Measurements from ENCODE around the gene KCNJ5.

Gene KCNJ5

GRCh38 chr11:128961645-128962044 lies 70.5 kb downstream of the KCNJ5 start:
- no peaks in the 10 kb centered on the region for H3K79me2 ChIP-seq (ENCODE audit: low read length)
- no peaks in the 10 kb centered on the region for H4K20me1 ChIP-seq (ENCODE audit: insufficient read depth, low read length)
- H3K4me2 ChIP-seq (ENCODE audit: low read length), result no peak overlapping the region
- H3K9me3 ChIP-seq (ENCODE audit: insufficient read depth, low read length), result no peaks in the 10 kb centered on the region
- H3K4me3 ChIP-seq (ENCODE audit: low read length), result no peak overlapping the region
- peaks cover 24% of the 10 kb centered on the region for H3K4me1 ChIP-seq (ENCODE audit: low read length)
- H3K36me3 ChIP-seq (replicated peaks; ENCODE audit: low read depth, low read length), result no peaks in the 10 kb centered on the region
- H3K9ac ChIP-seq (ENCODE audit: low read length), result no peak overlapping the region
- no peak overlapping the region for H3K27ac ChIP-seq (ENCODE audit: low read length)
- peaks cover 52% of the 10 kb centered on the region for H3K27me3 ChIP-seq (ENCODE audit: low read depth, low read length)
- H2AFZ ChIP-seq (ENCODE audit: low read depth, low read length), result no peak overlapping the region
- TF ChIP-seq EZH2phosphoT487 (IDR thresholded peaks at IDR 0.05; ENCODE audit: low read depth), result no peak
- TF ChIP-seq, protein P1, sequence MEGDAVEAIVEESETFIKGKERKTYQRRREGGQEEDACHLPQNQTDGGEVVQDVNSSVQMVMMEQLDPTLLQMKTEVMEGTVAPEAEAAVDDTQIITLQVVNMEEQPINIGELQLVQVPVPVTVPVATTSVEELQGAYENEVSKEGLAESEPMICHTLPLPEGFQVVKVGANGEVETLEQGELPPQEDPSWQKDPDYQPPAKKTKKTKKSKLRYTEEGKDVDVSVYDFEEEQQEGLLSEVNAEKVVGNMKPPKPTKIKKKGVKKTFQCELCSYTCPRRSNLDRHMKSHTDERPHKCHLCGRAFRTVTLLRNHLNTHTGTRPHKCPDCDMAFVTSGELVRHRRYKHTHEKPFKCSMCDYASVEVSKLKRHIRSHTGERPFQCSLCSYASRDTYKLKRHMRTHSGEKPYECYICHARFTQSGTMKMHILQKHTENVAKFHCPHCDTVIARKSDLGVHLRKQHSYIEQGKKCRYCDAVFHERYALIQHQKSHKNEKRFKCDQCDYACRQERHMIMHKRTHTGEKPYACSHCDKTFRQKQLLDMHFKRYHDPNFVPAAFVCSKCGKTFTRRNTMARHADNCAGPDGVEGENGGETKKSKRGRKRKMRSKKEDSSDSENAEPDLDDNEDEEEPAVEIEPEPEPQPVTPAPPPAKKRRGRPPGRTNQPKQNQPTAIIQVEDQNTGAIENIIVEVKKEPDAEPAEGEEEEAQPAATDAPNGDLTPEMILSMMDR (IDR thresholded peaks at IDR 0.05; ENCODE audit: low read depth, low read length), result no peak

GRCh38 chr11:128962896-128963295 lies 71.7 kb downstream of the KCNJ5 start:
- H4K20me1 ChIP-seq (ENCODE audit: insufficient read depth, low read length), result no peaks in the 10 kb centered on the region
- no peaks in the 10 kb centered on the region for H3K79me2 ChIP-seq (ENCODE audit: low read length)
- H3K27me3 ChIP-seq (ENCODE audit: low read depth, low read length), result peaks cover 42% of the 10 kb centered on the region
- no peaks in the 10 kb centered on the region for H3K36me3 ChIP-seq (replicated peaks; ENCODE audit: low read depth, low read length)
- no peak overlapping the region for H3K4me2 ChIP-seq (ENCODE audit: low read length)
- peaks cover 24% of the 10 kb centered on the region for H3K4me1 ChIP-seq (ENCODE audit: low read length)
- H3K27ac ChIP-seq (ENCODE audit: low read length), result no peak overlapping the region
- no peaks in the 10 kb centered on the region for H3K9me3 ChIP-seq (ENCODE audit: insufficient read depth, low read length)
- no peak overlapping the region for H2AFZ ChIP-seq (ENCODE audit: low read depth, low read length)
- TF ChIP-seq EZH2phosphoT487 (IDR thresholded peaks at IDR 0.05; ENCODE audit: low read depth), result no peak
- TF ChIP-seq, protein P1 (IDR thresholded peaks at IDR 0.05; ENCODE audit: low read depth, low read length), result no peak
- no peak overlapping the region for H3K4me3 ChIP-seq (ENCODE audit: low read length)
- H3K9ac ChIP-seq (ENCODE audit: low read length), result no peak overlapping the region

DNA sequence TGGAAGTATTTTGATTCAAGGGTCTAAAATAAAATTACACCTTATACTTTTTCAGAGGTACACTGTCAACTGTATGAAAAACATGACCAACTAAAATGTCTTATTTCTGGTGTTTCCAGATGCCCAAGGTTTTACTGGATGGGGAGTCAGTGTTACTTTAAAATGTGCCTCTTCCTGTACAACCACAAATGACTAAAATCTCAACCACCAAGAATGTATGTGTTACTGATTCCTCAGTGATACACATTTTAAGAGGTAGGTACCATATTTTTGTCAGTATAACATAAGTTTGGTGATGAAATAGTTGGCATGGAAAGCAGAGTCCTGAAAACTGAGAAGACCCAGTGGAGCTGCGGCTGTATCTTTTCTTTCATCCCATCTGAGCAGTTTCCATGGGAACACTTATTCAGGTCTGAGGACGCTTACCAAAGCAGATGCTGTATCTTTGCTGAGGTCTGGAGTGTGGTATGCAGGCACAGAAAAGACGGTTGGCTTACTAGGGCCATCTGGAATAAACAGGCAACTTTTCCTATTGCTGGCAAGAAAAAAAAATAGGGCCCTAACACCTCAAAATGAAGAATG lies 72.7 kb downstream of the KCNJ5 start:
- no peaks in the 10 kb centered on the region for H3K36me3 ChIP-seq (replicated peaks; ENCODE audit: low read depth, low read length)
- H4K20me1 ChIP-seq (ENCODE audit: insufficient read depth, low read length), result no peaks in the 10 kb centered on the region
- H2AFZ ChIP-seq (ENCODE audit: low read depth, low read length), result no peak overlapping the region
- H3K4me3 ChIP-seq (ENCODE audit: low read length), result no peak overlapping the region
- H3K79me2 ChIP-seq (ENCODE audit: low read length), result no peaks in the 10 kb centered on the region
- H3K9me3 ChIP-seq (ENCODE audit: insufficient read depth, low read length), result no peaks in the 10 kb centered on the region
- H3K27ac ChIP-seq (ENCODE audit: low read length), result no peak overlapping the region
- H3K4me2 ChIP-seq (ENCODE audit: low read length), result no peak overlapping the region
- no peak overlapping the region for H3K9ac ChIP-seq (ENCODE audit: low read length)
- TF ChIP-seq EZH2phosphoT487 (IDR thresholded peaks at IDR 0.05; ENCODE audit: low read depth), result no peak
- TF ChIP-seq, protein P1 (IDR thresholded peaks at IDR 0.05; ENCODE audit: low read depth, low read length), result no peak
- H3K27me3 ChIP-seq (ENCODE audit: low read depth, low read length), result peaks cover 32% of the 10 kb centered on the region
- H3K4me1 ChIP-seq (ENCODE audit: low read length), result peaks cover 24% of the 10 kb centered on the region

DNA sequence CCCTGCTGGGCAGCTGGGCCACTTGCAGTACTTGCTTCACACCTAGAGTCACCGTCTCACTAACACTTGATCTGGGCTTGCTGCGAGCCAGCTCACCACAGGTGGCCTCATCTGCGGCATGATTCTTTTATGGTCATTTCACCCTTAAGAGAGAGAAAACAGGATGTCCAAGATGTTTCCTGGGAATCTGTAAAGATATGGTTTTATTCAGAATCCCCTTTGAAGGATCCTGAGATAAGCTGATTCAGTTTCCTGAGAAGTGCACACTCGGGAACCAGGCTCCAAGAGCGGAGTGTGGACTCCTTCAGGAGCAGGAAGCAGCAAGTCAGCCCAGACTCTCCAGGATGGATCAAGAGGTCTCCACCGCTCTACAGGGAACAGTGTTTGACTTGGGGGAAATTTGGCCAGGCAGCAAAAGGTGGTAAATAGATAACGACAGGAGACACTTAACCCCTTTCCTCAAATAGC lies 73.3 kb downstream of the KCNJ5 start:
- peaks cover 24% of the 10 kb centered on the region for H3K4me1 ChIP-seq (ENCODE audit: low read length)
- no peak overlapping the region for H2AFZ ChIP-seq (ENCODE audit: low read depth, low read length)
- no peaks in the 10 kb centered on the region for H3K36me3 ChIP-seq (replicated peaks; ENCODE audit: low read depth, low read length)
- no peaks in the 10 kb centered on the region for H4K20me1 ChIP-seq (ENCODE audit: insufficient read depth, low read length)
- no peaks in the 10 kb centered on the region for H3K79me2 ChIP-seq (ENCODE audit: low read length)
- no peak overlapping the region for H3K9ac ChIP-seq (ENCODE audit: low read length)
- H3K4me2 ChIP-seq (ENCODE audit: low read length), result no peak overlapping the region
- H3K27me3 ChIP-seq (ENCODE audit: low read depth, low read length), result peaks cover 26% of the 10 kb centered on the region
- no peaks in the 10 kb centered on the region for H3K9me3 ChIP-seq (ENCODE audit: insufficient read depth, low read length)
- H3K27ac ChIP-seq (ENCODE audit: low read length), result no peak overlapping the region
- H3K4me3 ChIP-seq (ENCODE audit: low read length), result no peak overlapping the region
- TF ChIP-seq EZH2phosphoT487 (IDR thresholded peaks at IDR 0.05; ENCODE audit: low read depth), result no peak
- TF ChIP-seq, protein P1 (IDR thresholded peaks at IDR 0.05; ENCODE audit: low read depth, low read length), result no peak
